NAMALWA (cell line): ENCODE data around the gene ATP6V0A4.
"Not testable (repeated sequence)": the region's sequence is repeated elsewhere in the genome, so short reads cannot be mapped to it uniquely, and the experiment has no call there.

Experiments used
- DNase-seq: peaks from one replicate; pipeline ENCODE4 v3.0.0-alpha.2; 2015; ENCODE audit warnings: low spot score

The ATP6V0A4 gene

DNA sequence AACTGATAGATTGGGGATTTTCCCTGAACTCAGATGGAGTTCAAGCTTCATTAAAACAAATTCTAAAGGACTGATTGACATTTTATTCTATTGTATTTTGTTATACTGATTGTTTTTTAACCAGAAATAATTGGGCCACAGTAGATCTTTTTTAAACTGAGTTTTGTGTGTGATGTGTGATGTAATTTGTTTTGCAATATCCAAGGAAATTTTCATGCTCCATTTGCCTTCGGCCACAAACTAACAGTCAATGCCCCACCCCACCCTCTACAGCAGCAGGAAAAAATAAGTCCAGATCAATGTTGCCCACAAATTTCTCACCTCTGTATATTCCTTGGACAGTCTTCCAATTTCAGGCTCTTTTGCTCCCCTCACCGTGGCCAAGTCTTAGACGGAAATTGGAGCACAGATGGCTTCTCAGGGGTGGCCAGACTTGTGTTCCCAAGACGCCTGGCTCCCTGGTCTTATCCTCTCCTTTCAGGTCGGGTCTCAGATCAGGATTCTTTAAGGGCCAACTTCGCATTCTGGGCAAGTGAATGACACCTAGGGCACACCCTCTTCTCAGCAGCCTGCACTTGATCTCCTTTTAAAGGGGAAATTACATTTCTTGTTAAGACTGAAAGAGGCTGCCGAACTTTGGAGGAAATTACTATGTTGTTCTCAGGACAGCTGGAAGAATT, 97.0 kb downstream of the ATP6V0A4 start, which contains the start of gene SVOPL:
Gene SVOPL (minus strand): TSS at position 506 of the 680 bp plus-strand sequence. CDS start 22,317 bp downstream, outside the sequence.
- DNase-seq = no peak

DNA sequence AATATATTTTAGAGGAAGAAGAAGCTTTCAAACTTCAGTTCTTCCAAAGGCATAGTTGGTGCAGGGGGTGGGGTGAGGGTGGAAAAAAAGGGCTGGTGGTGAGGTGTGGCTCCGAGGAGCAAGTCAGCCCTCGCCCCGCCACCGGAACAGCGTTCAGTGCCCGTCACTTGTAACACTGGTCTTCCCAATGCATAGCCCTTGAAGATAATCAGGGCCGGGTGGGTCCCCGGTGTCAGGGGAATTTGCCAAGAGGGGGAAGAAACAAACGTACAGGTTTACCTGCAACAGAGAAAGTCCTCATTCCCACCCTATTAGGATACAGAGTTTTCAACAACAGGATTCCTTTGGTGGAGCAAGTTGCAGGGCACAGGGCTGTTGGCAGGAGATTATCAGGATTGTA, 98.3 kb downstream of the ATP6V0A4 start:
- DNase-seq = no peak

DNA sequence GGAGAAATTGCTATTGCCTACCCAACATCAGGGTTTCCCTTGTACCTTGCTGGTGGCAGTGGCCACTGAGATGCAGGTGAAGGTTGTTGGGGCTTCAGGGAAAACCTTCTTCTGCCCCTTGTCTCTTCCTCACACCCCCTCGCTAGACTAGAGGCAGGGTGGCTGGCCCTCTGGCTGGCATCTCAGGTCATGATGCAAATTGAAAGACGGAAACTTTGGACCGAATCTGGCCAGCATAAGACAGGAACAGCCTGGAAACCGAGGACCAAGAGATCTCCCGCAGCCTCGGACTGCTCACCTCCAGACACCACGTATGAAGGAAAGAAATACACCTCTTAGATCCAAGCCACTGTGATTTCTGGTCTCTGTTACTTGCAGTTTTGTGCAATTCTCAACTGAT, 99.7 kb downstream of the ATP6V0A4 start:
- no peak for DNase-seq

DNA sequence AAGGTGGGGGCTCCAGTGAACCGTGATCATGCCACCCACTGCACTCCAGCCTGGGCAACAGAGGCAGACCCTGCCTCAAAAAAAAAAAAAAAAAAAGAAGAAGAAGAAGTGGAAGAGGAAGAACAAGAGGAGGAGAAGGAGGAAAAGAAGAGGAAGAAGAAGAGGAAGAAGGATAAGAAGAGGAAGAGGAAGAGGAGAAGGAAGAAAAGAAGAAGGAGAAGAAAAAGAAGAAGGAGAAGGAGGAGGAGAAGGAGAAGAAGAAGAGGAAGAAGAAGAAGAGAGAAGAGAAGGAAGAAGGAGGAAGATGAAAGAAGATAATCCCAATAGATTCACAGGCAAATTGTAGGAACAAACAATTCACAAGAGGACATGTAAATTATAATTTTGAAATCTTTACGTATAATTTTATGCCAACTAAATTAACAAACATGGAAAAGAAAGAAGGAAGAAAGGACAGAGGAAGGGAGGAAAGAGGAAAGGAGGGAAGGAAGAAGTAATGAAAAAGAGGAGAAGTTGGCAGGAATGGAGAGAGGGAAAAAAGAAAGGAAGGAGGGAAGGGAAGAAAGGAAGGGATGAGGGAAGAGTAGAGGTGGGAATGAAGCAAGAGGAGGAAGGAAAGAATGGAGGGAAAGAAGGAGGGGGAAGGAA, 100.3 kb downstream of the ATP6V0A4 start:
- no peak for DNase-seq

DNA sequence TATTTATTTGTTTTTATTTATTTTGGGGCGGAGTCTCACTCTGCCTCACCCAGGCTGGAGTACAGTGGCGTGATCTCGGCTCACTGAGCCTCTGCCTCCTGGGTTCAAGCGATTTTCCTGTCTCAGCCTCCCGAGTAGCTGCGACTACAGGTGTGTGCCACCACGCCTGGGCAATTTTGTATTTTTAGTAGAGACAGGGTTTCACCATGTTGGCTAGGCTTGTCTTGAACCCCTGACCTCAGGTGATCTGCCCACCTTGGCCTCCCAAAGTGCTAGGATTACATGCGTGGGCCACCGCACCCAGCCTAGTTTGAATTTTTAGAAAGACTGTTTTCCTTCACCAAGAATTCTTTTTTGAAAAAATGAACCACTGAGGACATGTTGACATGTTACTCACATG, 102.2 kb downstream of the ATP6V0A4 start:
- not testable (repeated sequence) for DNase-seq

DNA sequence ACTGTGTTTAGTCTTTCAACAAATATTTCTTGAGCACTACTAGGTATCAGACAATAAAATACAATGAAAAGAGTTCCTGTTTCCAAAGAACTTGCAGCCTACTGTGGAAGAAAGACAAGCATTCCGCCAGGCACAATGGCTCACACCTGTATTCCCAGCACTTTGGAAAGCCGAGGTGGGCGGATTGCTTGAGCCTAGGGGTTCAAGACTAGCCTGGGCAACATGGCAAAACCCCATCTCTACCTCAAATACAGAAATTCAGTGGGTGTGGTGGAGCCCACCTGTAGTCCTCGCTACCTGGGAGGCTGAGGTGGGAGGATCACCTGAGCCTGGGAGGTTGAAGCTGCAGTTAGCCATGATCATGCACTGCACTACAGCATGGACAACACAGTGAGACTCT, 102.9 kb downstream of the ATP6V0A4 start:
- no peak for DNase-seq

DNA sequence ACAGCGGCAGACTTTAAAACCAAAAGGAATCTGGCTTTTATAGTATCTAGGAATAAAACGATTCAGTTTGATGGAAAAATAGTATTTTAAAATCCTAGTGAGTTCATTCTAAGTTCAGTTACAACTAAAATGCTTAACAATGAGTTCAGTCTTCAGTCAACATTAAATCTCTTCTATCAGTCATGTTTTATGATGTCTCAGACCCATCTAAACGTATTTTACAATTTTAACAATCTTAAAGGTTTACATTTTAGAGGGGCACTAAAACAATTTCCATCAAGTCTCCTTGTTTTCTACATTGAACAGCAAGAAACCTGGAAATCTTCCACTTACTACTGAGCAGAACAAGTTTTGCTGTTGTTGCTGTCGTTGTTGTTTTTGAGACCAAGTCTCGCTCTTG, 106.8 kb downstream of the ATP6V0A4 start:
- DNase-seq = no peak

DNA sequence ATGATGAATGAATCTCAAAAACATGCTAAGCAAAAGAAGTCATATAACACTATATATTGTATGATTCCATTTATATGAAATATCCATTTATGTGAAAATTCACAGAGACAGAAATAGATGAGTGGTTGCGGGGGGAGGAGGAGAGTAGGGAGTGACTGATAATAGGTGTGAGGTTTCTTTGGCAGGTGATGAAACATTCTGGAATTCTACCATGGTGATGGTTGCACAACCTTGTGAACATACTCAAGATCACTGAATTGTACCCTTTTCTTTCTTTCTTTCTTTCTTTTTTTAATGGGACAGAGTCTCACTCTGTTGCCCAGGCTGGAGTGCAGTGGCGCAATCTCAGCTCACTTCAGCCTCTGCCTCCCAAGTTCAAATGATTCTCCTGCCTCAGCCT, 107.5 kb downstream of the ATP6V0A4 start:
- no peak for DNase-seq

DNA sequence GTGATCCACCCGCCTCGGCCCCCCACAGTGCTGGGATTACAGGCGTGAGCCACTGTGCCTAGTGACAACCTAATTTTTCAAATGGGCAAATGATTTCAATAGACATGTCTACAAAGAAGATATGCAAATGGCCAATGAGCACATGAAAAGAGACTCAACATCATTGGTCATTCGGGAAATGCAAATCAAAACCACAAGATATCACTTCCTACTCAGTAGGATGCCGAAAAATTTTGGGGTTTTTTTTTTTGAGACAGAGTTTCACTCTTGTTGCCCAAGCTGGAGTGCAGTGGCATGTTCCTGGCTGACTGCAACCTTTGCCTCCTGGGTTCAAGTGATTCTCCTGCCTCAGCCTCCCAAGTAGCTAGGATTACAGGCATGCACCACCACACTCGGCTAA, 110.0 kb downstream of the ATP6V0A4 start:
- peak; percentile 22 for DNase-seq

DNA sequence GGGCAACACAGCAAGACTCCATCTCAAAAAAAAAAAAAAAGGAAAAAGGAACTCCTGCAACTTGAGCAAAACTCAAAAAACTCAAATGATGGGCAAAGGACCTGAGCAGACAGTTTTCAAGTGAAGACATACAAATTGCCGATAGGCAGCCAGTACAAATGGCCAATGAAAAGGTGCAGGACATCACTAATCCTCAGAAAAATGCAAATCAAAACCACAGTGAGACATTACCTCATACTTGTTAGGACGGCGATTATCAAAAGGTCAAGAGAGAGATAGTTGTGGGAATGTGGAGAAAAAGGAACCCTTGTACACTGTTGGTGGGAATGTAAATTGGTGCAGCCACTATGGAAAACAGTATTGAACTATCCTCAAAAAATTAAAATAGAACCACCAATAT, 113.7 kb downstream of the ATP6V0A4 start:
- no peak for DNase-seq

DNA sequence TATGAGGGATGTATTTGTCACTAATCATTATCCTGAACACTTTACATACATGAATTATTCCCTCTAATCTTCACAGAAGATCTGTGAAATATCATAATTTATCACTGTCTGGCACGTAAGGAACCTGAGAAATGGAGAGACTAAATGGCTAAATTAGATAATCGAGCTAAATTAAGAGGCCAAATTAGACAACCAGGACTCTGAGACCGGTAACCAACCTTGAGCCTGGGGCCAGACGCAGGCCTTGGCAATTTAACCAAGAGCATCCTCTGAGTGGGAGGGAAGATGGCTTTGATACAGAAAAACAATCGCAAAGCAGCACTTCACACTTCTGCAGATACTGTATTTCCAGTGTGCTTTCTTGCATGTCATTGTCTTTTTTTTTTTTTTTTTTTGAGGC, 118.2 kb downstream of the ATP6V0A4 start:
- DNase-seq = no peak

DNA sequence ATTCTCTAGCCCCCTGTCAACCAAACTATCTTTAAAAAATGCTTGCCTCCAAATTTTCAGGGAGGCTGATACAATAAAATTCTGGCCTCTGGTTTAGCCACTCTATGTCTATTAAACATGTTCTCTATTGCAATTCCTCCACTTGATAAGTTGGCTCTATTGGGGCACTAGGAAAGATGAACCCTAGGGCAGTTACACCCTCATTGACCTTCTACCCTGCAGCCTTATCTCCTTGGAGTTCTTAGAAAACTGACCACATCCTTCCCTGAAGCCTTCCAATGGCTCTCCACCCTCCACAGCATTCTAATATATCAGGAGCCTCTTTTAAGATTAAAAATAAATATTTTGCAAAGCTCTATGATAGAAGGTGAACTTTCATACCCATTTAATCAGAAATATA, 127.4 kb downstream of the ATP6V0A4 start:
- DNase-seq = no peak

DNA sequence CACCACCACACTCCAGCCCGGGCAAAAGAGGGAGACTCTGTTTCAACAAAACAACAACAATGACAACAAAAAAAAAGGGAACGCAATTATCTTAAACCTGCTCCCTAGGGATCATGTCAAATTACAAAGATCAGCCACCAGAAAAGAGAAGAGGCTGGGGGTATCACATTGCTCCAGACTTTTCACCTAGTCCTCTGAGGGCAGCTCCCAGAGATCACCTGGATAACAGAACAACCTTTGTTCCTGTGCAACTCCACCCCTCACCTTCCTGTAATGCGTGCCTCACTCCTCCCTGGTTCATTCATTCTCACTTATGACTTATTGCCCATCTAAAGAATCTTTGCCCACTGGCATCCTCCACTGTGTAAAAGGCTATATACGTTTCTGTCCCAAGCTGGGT, 128.6 kb downstream of the ATP6V0A4 start:
- no peak for DNase-seq

DNA sequence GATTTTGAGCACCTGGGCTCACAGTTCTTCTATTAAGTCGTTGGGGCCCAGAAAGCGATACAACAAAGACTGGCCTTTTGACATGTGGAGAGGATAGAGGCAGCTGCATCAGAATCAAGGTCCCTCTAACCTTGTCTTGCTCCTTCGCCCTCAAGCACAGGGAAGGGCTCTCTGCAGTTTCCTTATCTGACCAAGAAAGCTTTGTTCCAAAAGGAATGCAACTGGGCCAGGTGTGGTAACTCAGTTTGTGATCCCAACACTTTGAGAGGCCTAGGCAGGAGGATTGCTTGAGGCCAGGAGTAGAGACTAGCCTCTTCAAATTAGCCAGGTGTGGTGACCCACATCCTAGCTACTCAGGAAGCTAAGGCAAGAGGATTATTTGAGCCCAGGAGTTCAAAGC, 129.1 kb downstream of the ATP6V0A4 start:
- DNase-seq = no peak

DNA sequence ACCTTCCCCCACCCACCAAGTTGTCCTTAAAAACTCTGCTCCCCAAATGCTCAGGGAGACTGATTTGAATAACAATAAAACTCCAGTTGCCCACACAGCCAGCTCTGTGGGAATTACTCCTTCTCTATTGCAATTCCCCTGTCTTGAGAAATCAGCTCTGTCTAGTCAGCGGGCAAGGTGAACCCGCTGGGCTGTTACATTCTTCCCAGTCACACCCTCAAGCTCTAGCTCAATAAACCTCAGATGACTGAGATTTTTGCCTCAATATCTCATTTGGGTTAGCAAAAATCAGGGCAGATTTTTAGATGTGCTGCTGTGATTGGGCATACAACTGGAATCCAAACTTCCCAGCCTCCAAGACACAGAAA, 129.8 kb downstream of the ATP6V0A4 start:
- no peak for DNase-seq

DNA sequence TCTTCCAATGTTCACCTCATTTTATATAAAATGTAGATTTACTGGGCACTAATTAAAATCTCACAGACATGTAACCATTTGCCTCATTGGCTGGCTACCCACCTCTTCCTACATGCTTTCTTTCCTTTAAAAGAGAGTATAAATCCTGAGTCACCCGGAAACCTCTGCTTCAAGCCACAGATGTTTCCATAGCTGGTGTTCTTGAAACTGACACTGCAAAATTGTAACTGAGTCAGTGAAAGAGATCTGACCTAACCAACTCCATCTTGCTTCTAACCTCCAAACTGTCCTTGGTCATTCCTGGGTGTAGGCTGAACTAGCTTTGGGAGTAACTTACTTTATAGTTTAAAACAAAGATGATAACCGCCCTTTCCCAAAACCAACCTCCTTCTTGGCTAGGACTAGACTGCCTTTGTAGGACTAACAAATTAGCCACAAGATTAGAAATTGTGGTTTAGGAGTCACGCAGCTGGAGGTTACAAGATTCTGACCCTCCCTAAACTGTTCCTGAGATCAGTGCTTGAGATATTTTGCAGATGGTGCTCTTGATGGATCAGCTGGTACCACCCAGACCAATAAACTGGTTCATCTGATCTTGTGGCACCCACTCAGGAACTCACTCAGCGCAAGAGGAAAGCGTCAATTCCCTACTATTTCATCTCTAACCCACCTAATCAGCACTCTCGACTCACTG, 130.3 kb downstream of the ATP6V0A4 start:
- DNase-seq = no peak

DNA sequence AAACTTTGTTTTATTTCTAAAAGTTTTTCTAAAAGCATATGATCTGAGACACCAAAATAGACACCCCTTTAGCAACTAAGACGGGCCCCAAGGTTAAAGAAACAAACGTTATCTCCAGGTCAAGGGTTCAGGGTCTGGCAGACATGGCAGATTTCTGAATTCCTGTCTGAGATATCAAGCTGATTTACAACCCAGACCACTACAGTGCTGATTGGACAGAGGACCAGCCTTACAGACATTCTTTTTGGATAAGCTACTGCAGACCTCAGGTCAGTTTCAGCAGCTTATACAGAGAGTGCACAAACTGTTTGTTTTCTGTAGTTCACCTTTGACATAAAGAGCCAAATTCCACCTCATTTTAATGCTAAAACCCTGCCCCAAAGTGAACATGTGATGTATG, 131.6 kb downstream of the ATP6V0A4 start:
- DNase-seq = no peak

DNA sequence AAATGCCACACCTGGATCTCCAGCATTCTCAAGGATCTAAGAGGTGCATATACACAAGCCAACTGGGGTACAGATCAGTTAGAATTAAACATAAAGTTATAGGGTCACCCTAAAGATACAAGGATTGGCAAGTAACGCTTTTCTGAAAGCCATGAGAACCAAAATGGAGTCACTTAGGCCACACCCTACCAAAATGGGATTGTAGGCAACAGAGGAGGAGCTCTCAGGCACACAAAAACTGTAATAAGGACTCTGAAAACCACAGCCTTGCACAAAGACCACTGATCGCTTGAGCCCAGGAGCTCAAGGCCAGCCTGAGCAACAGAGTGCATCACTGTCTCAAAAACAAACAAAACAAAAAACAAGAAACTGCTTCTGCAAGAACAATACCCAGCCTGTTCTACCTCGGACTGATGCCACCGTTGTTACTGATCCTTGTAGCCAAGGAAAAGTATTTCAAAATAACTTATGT, 132.3 kb downstream of the ATP6V0A4 start:
- no peak for DNase-seq

DNA sequence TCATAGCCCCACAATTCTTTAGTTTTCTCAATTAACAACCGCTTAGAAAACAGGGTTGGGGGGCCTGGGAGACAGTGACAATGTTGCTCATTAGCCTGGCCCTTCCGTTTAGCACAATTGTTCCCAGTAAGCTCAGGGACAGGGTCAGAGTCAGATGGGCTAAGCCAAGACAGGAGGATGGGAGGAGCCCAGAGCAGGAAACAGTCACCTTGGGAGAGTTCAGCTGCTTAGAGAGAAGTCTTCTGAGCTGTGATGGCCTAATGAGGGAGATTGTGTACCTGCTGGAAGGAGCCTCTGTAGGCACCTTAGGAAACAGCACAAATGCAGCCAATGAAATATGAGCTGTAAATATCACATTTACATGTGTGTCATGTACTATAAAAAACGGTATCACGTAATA, 132.7 kb downstream of the ATP6V0A4 start:
- no peak for DNase-seq

DNA sequence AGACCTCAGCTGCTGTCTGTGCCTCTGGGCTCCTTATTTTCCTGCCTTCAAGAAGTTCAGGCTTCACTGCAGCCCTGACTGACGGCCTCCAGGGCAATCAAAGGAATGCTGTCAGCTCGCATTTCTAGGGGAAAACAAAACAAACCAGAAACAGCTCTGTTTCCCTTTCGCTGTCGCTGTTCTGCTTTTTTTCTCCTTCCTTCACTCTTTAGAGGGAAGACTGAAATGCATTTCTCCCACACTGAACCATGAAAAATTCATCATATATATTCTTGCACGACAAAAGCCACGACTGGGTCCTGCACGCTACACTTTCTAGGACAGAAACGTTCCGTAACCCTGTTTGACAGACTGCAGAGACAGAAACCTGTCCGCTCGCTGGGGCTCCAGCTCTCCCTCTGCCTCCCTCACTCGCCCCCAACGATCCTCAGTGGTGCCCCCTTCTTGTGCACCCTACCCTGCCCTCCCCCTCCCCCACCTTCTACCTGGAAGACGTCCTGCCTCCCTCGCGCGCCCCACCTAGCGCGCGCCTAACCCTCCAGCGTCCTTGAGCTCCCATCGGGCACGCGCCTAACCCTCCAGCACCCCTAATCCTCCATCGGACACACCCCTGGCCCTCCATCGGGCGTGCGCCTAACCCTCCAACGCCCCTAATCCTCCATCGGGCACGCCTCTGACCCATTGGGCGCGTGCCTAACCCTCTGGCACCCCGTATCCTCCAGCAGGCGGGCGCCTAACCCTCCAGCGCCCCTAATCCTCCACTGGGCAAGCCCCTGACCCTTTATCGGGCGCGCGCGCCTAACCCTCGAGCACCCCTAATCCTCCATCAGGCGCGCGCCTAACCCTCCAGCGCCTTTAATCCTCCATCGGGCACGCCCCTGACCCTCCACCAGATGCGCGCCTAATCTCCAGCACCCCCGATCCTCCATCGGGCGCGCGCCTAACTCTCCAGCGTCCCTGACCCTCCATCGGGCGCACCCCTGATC, 134.0 kb downstream of the ATP6V0A4 start:
- DNase-seq = no peak

DNA sequence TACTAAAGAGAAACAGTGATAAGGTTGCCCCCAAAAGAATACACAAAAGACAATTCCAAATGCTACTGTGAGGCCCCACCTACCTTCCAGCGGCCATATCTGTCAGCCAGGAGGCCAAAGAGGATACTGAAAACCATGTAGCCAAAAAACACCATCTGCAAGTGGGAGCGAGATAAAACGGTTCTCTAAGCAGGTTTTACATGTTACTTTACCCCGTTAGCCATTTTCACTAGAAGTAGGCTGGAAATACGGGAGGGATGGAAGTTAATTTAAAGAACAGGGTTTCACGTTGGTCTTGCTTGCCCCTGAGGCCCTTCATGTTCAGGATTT, 135.0 kb downstream of the ATP6V0A4 start:
- no peak for DNase-seq
